ENCODE data around the gene SPACA7. TPM values are rescaled to one million over a fixed set of nuclear protein-coding genes. Genes with fewer than 3 reads are reported as not detected.

The SPACA7 gene
- total and polyA plus RNA-seq, 10 of the 15 experiments (the other 5 are each of a cell fraction or from before 2014, with no cell fraction given): not detected

- no peaks in the 10 kb centered on the region for H3K36me3 ChIP-seq (ENCODE audit: control insufficient read depth in 2 of 2, insufficient read depth in 2 of 2, low read length in 1 of 2)
Measured at GRCh38 chr13:112362021-112362420, 14.1 kb upstream of the SPACA7 start.

More at GRCh38 chr13:112362021-112362420, 14.1 kb upstream of the SPACA7 start:
- RAD21 ChIA-PET (ENCODE audit: unreplicated experiment): no interaction called here
- 44% methylated on average over 5 of the region's 5 CpGs for WGBS (ENCODE audit: insufficient coverage, insufficient replicate concordance, low lambda C conversion rate, missing lambda C conversion rate)
- Histone ChIP-seq H3K4me3 (no peak overlapping the region), H3K4me1 (ENCODE audit: control insufficient read depth, insufficient read depth, low read length) (no peaks in the 10 kb centered on the region), H3K79me2 (ENCODE audit: control insufficient read depth, insufficient read depth, low read length) (no peaks in the 10 kb centered on the region), H3K27ac (ENCODE audit: control insufficient read depth, insufficient read depth) (no peak overlapping the region), H4K20me1 (ENCODE audit: control insufficient read depth, insufficient read depth) (no peaks in the 10 kb centered on the region), H2AFZ (ENCODE audit: control insufficient read depth, low read depth, low read length) (no peak overlapping the region), H3K4me2 (ENCODE audit: control insufficient read depth, insufficient read depth) (no peak overlapping the region), H3K9me3 (replicated peaks; ENCODE audit: control insufficient read depth, insufficient read depth, low read length) (no peaks in the 10 kb centered on the region; the same call in 2 of the 3 replicates), H3K27me3 (replicated peaks in 1 of 2; ENCODE audit: control insufficient read depth in 2 of 2, insufficient read depth in 2 of 2, low read length in 1 of 2) (no peaks in the 10 kb centered on the region), H3K9ac (ENCODE audit: control insufficient read depth, insufficient read depth, low read length) (no peak overlapping the region)
- DNase-seq (ENCODE audit: low read depth, low spot score) (no peak), FAIRE-seq (no peak), ATAC-seq (no peak)
- BruUV-seq (replicated peaks): no TSS peak
- POLR2A ChIA-PET: no interaction called here
- intact Hi-C loops (cut with micrococcal nuclease; ENCODE audit: unreplicated experiment) (no loop called here), in situ Hi-C loops (cut with MboI) (no loop called here)
- TF ChIP-seq ZBTB11 (CRISPR knock-in tag; IDR thresholded peaks at IDR 0.05) (no peak), SIX5 (IDR thresholded peaks at IDR 0.05; ENCODE audit: low read depth, low read length, severe bottlenecking) (no peak), MTA2 (IDR thresholded peaks at IDR 0.05; ENCODE audit: low read depth) (no peak), SKIL (IDR thresholded peaks at IDR 0.05; ENCODE audit: low read depth, poor library complexity, severe bottlenecking) (no peak), SMAD1 (IDR thresholded peaks at IDR 0.05; ENCODE audit: low read depth, partially characterized antibody) (no peak), BMI1 (IDR thresholded peaks at IDR 0.05; ENCODE audit: borderline replicate concordance) (no peak)
- TF ChIP-seq, protein P1, sequence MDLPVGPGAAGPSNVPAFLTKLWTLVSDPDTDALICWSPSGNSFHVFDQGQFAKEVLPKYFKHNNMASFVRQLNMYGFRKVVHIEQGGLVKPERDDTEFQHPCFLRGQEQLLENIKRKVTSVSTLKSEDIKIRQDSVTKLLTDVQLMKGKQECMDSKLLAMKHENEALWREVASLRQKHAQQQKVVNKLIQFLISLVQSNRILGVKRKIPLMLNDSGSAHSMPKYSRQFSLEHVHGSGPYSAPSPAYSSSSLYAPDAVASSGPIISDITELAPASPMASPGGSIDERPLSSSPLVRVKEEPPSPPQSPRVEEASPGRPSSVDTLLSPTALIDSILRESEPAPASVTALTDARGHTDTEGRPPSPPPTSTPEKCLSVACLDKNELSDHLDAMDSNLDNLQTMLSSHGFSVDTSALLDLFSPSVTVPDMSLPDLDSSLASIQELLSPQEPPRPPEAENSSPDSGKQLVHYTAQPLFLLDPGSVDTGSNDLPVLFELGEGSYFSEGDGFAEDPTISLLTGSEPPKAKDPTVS (IDR thresholded peaks at IDR 0.05; ENCODE audit: low read depth, low read length): no peak
- TF ChIP-seq, protein P2, sequence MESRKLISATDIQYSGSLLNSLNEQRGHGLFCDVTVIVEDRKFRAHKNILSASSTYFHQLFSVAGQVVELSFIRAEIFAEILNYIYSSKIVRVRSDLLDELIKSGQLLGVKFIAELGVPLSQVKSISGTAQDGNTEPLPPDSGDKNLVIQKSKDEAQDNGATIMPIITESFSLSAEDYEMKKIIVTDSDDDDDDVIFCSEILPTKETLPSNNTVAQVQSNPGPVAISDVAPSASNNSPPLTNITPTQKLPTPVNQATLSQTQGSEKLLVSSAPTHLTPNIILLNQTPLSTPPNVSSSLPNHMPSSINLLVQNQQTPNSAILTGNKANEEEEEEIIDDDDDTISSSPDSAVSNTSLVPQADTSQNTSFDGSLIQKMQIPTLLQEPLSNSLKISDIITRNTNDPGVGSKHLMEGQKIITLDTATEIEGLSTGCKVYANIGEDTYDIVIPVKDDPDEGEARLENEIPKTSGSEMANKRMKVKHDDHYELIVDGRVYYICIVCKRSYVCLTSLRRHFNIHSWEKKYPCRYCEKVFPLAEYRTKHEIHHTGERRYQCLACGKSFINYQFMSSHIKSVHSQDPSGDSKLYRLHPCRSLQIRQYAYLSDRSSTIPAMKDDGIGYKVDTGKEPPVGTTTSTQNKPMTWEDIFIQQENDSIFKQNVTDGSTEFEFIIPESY (IDR thresholded peaks at IDR 0.05): no peak
- CTCF ChIA-PET: no interaction called here
- SMC1A ChIA-PET (ENCODE audit: uncharacterized antibody, unreplicated experiment): no interaction called here
